Measurements from ENCODE around the gene FGFR1OP2. TPM values are rescaled to one million over a fixed set of nuclear protein-coding genes. Genes with fewer than 3 reads are reported as not detected.

FGFR1OP2 gene
- total and polyA plus RNA-seq, 4 donors = 11.9 to 76.0 (median 27.6) TPM

DNA sequence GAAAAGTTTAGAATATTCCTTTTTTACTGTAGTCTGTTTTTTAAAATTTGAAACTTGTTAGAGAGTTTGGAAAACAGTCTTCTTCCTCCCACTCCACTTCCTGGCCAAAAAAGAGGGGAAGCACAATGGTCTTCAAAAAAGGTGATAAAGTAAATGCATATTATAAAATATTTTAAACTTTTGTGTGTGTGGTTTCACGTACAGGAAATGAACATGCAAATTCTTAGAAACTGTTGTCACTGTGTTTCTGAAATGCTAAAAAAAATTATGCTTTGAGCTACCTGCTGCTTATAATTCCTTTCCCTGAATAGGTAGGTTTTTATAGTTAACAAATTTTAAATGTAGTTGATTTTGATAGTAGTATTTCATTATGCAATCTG is 2.9 kb downstream of the FGFR1OP2 start (continued):
- TF ChIP-seq, protein P1, sequence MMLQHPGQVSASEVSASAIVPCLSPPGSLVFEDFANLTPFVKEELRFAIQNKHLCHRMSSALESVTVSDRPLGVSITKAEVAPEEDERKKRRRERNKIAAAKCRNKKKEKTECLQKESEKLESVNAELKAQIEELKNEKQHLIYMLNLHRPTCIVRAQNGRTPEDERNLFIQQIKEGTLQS (IDR thresholded peaks at IDR 0.05) = no peak

DNA sequence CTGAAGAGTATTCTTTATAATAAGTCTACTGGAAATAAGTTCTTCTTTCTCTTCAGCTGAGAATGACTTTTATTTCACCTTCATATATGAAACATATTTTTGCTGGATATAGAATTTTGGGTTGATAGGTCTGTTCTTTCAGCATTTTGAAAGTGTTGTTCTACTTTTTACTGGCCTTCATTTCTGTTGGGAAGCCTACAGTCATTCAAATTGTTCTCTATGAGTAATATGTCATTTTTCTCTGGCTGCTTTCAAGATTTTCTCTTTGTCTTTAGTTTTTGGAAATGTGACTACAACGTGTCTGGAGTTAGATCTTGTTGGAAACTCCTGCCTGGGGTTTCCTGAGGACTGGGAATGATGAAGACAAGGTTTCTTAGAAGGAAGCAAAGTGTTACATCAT is 10.0 kb downstream of the FGFR1OP2 start:
- Histone ChIP-seq H3K9ac (ENCODE audit: low read depth in 1 of 2, low read length in 2 of 2) (no peak overlapping the region), H3K4me1 (ENCODE audit: control insufficient read depth in 4 of 4, insufficient read depth in 4 of 4, low read length in 3 of 4) (peaks cover 0 to 5% (median under 1%) of the 10 kb centered on the region in 4 donors), H3K27me3 (ENCODE audit: control insufficient read depth in 4 of 4, insufficient read depth in 4 of 4, low read length in 3 of 4) (no peaks in the 10 kb centered on the region), H3K9me3 (ENCODE audit: control insufficient read depth in 4 of 4, low read length in 3 of 4) (peaks cover 0 to 2% (median 0%) of the 10 kb centered on the region in 4 donors), H3K27ac (ENCODE audit: low read depth in 1 of 2, low read length in 2 of 2) (no peak overlapping the region), H3K36me3 (ENCODE audit: control insufficient read depth in 4 of 4, insufficient read depth in 3 of 4, low read depth in 1 of 4, low read length in 3 of 4) (no peaks in the 10 kb centered on the region), H3K4me3 (ENCODE audit: low read depth in 1 of 3, low read length in 3 of 3) (no peak overlapping the region)
- DNase-seq (ENCODE audit: low spot score) = no peak
- WGBS = 91% methylated on average over 1 of the region's 1 CpG
- TF ChIP-seq, protein P2, sequence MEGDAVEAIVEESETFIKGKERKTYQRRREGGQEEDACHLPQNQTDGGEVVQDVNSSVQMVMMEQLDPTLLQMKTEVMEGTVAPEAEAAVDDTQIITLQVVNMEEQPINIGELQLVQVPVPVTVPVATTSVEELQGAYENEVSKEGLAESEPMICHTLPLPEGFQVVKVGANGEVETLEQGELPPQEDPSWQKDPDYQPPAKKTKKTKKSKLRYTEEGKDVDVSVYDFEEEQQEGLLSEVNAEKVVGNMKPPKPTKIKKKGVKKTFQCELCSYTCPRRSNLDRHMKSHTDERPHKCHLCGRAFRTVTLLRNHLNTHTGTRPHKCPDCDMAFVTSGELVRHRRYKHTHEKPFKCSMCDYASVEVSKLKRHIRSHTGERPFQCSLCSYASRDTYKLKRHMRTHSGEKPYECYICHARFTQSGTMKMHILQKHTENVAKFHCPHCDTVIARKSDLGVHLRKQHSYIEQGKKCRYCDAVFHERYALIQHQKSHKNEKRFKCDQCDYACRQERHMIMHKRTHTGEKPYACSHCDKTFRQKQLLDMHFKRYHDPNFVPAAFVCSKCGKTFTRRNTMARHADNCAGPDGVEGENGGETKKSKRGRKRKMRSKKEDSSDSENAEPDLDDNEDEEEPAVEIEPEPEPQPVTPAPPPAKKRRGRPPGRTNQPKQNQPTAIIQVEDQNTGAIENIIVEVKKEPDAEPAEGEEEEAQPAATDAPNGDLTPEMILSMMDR (IDR thresholded peaks at IDR 0.05; ENCODE audit: low read depth, low read length, missing input control) = no peak
- TF ChIP-seq YY1 (IDR thresholded peaks at IDR 0.05) (no peak), GABPA (IDR thresholded peaks at IDR 0.05 in 1 of 2, conservative IDR thresholded peaks at IDR 0.05 in 1 of 2) (no peak), NR2F2 (IDR thresholded peaks at IDR 0.05) (no peak), RAD21 (IDR thresholded peaks at IDR 0.05) (no peak)
- TF ChIP-seq, protein P3, sequence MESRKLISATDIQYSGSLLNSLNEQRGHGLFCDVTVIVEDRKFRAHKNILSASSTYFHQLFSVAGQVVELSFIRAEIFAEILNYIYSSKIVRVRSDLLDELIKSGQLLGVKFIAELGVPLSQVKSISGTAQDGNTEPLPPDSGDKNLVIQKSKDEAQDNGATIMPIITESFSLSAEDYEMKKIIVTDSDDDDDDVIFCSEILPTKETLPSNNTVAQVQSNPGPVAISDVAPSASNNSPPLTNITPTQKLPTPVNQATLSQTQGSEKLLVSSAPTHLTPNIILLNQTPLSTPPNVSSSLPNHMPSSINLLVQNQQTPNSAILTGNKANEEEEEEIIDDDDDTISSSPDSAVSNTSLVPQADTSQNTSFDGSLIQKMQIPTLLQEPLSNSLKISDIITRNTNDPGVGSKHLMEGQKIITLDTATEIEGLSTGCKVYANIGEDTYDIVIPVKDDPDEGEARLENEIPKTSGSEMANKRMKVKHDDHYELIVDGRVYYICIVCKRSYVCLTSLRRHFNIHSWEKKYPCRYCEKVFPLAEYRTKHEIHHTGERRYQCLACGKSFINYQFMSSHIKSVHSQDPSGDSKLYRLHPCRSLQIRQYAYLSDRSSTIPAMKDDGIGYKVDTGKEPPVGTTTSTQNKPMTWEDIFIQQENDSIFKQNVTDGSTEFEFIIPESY (IDR thresholded peaks at IDR 0.05) = no peak
- TF ChIP-seq, protein P4, sequence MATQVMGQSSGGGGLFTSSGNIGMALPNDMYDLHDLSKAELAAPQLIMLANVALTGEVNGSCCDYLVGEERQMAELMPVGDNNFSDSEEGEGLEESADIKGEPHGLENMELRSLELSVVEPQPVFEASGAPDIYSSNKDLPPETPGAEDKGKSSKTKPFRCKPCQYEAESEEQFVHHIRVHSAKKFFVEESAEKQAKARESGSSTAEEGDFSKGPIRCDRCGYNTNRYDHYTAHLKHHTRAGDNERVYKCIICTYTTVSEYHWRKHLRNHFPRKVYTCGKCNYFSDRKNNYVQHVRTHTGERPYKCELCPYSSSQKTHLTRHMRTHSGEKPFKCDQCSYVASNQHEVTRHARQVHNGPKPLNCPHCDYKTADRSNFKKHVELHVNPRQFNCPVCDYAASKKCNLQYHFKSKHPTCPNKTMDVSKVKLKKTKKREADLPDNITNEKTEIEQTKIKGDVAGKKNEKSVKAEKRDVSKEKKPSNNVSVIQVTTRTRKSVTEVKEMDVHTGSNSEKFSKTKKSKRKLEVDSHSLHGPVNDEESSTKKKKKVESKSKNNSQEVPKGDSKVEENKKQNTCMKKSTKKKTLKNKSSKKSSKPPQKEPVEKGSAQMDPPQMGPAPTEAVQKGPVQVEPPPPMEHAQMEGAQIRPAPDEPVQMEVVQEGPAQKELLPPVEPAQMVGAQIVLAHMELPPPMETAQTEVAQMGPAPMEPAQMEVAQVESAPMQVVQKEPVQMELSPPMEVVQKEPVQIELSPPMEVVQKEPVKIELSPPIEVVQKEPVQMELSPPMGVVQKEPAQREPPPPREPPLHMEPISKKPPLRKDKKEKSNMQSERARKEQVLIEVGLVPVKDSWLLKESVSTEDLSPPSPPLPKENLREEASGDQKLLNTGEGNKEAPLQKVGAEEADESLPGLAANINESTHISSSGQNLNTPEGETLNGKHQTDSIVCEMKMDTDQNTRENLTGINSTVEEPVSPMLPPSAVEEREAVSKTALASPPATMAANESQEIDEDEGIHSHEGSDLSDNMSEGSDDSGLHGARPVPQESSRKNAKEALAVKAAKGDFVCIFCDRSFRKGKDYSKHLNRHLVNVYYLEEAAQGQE (IDR thresholded peaks at IDR 0.05) = no peak

DNA sequence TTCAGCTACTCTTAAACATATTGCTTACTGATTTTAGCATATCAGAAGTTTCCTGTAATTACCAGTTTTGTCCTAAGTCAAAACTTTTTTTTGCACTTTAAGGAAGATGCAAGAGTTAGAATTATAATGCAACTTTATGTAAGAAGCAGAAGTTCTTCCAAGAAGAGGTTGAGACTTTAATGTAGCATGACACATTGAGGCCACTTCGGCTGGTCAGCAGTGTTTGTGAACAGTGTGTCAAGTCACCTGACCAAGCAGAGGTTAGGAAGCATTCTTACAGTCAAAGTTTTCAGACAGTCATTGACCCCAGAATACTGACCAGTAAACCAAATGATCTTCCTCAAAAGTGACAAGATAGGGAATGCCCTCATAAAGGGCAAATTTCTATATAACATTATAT is 15.2 kb downstream of the FGFR1OP2 start:
- Histone ChIP-seq H3K27me3 (ENCODE audit: control insufficient read depth in 4 of 4, insufficient read depth in 4 of 4, low read length in 3 of 4) (no peaks in the 10 kb centered on the region), H3K36me3 (ENCODE audit: control insufficient read depth in 4 of 4, insufficient read depth in 3 of 4, low read depth in 1 of 4, low read length in 3 of 4) (peaks cover 2 to 16% (median 12%) of the 10 kb centered on the region in 4 donors), H3K27ac (ENCODE audit: low read depth in 1 of 2, low read length in 2 of 2) (no peak overlapping the region), H3K9me3 (ENCODE audit: control insufficient read depth in 4 of 4, low read length in 3 of 4) (no peaks in the 10 kb centered on the region), H3K9ac (ENCODE audit: low read depth in 1 of 2, low read length in 2 of 2) (no peak overlapping the region), H3K4me1 (ENCODE audit: control insufficient read depth in 4 of 4, insufficient read depth in 4 of 4, low read length in 3 of 4) (peaks cover 0 to 5% (median 0%) of the 10 kb centered on the region in 4 donors), H3K4me3 (ENCODE audit: low read depth in 1 of 3, low read length in 3 of 3) (no peak overlapping the region)
- DNase-seq (ENCODE audit: low spot score) = no peak
- TF ChIP-seq SP1 (IDR thresholded peaks at IDR 0.05) (peak; percentile 6), FOXA1 (IDR thresholded peaks at IDR 0.05) (no peak), HNF4G (IDR thresholded peaks at IDR 0.05) (no peak), RXRA (IDR thresholded peaks at IDR 0.05) (peak; percentile 42 to 56), GABPA (IDR thresholded peaks at IDR 0.05 in 1 of 2, conservative IDR thresholded peaks at IDR 0.05 in 1 of 2) (no peak), YY1 (IDR thresholded peaks at IDR 0.05) (no peak), TAF1 (conservative IDR thresholded peaks at IDR 0.05) (no peak)
- TF ChIP-seq, protein P2 (IDR thresholded peaks at IDR 0.05; ENCODE audit: low read depth, low read length, missing input control) = no peak
- TF ChIP-seq, protein P3 (IDR thresholded peaks at IDR 0.05) = peak; percentile 25
- WGBS = 20% methylated on average over 1 of the region's 1 CpG

All from liver (tissue), 9 donors.